HG03571 (cell line): Measurements from ENCODE around the gene RNF138.
A peak's percentile ranks its signal among the peaks of the same experiment; 100 is the strongest.
"Not testable (repeated sequence)": the region's sequence is repeated elsewhere in the genome, so short reads cannot be mapped to it uniquely, and the experiment has no call there.

ENCODE experiments used
- ATAC-seq: cut with Tn5 transposase; IDR thresholded peaks from one replicate; pipeline ENCODE4 v1.9.1; 2021; ENCODE audit not compliant: unreplicated experiment

RNF138 gene, protein sequence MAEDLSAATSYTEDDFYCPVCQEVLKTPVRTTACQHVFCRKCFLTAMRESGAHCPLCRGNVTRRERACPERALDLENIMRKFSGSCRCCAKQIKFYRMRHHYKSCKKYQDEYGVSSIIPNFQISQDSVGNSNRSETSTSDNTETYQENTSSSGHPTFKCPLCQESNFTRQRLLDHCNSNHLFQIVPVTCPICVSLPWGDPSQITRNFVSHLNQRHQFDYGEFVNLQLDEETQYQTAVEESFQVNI

GRCh38 chr18:32091724-32092421 lies at the start of gene RNF138:
TSS of gene RNF138 (plus strand) at chr18:32091874. CDS start at chr18:32092777, 903 bp downstream.
- peak; percentile 49 for ATAC-seq

DNA sequence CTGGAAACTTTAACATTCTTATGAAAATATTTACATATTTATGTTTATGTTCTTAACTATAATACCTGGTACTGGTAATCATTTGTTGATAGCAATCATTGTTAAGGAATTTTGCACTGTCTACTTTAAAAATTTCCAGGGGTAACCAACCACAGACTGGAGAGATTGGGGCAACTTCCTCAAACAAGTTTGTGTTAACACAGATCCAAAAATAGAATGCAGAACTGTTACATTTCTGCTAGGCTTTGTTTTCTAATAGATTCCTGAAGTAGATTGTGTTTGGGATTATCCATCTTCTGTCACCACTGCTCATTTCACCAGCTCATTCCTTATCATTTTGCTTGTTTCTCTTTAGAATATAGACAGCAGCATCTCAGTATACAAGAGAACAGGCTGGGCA lies 49.3 kb upstream of the RNF138 start:
- no peak for ATAC-seq

DNA sequence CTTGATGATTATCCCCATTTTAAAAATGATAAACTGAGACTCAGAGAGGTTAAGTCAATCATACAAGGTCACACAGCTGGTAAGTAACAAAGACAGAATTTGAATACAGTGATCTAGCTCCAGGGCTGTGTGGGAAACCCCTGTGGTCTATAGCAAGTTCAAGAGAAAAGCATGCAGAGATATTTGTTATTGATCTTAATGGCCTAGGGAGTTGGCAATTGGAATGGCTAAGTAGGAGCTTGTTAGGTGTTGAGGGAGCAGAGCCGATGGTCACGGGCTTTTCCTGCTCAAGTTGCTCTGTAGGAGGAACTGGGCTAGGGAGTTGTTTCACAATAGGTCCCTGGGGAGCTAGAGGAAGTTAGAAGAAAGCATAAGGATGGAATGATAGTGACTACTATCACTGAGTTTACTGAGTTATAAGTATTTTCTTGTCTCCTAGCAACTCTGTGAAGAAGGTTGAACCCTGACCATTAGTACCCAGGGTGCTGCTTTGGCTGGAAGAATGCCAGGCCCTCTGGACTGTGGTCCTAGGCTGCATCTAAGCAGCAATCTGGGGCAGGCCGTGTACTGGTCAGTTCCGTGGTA lies 43.1 kb upstream of the RNF138 start:
- no peak for ATAC-seq

- ATAC-seq, result peak; percentile 54
These were observed 42.1 kb upstream of the RNF138 start for GRCh38 chr18:32049393-32050171.

DNA sequence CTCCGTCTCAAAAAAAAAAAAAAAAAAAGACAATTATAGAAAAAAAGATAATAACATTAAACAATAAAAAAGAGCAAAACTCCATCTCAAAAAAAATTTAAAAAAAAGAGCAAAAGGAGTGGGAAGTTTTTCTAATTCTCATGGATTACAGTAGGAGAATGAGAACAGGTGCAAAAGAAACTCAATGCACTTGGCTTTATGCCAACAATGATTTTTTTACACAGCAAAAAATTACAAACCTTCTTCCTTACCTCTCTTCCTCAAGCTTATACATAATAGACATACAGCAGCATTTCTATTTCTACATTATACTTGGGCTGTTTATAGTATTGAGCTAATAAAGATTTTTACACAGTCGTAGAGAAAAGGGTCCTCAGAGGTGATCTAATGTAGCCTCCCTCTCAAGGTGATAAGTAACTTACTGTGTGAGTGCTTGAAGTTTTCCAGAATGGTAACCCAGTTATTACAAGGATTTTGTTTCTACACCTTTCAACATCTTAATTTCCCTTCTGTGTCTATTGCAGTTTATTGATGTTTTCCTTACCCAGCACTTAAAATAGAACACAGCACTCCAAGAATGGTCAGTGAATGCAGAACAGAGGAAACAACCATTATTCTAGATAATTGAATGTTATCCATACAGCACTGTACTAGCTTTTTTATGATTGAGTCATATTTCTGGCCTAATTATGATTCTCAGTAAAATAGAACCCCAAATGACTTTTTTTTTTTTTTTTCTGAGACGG lies 34.9 kb upstream of the RNF138 start:
- ATAC-seq, result no peak

GRCh38 chr18:32057624-32058165 lies 34.0 kb upstream of the RNF138 start:
- ATAC-seq, result no peak

DNA sequence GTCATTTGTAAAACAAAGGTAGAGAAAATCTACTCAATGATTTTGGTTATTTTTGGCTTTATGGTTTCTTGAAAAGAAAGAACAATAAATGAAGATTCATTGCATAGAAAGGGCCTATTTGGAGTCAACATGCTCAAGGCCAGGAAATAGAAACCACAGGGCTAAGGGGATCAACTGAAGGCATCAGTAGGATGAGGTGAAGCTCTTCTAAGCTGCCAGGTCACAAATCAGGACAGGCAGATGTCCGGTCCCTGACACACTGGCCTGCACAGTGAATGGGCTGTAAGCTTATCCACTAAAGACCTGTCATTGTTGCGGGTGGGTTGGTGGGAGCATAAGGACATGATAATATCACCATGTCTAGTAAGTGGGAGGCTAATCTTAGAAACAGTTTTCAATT lies 31.6 kb upstream of the RNF138 start:
- ATAC-seq, result no peak

GRCh38 chr18:32067375-32068167 lies 24.1 kb upstream of the RNF138 start:
- ATAC-seq, result no peak

- ATAC-seq, result peak; percentile 66
These were observed 19.4 kb upstream of the RNF138 start for GRCh38 chr18:32072321-32072720.

DNA sequence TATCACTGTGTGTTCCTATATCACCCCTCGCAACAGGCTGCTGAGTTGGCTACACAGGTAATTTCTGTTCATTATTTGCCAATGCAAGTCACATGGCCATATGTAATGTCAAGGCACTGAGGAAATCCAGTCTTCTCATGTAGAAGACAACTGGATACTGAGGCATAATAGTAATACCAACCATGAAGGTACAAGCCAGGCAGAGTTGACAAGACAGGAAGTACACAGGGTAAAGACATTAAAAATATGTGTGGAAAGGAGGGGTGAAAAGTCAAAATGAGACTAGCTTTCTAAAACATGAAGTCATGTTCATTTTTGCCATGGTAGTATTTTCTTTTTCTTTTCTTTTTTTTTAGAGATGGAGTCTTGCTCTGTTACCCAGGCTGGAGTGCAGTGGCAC lies 17.5 kb upstream of the RNF138 start:
- ATAC-seq, result no peak

DNA sequence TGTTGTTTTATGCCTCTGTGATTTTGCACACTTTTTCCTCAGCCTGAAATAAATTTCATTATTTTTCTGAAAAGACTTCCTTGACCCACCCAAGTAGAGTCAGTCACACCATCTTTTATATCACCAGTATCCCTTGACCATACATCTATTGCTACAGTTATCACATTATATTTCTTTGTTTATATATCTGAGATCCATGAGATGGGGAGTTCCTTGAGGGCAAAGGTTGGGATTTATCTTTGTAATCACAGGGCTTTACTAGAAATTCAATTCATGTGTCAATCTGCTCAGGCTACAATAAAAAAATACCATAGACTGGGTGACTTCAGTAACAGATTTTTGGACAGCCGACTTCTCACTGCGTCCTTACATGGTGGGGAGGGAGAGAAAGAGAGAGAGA lies 12.8 kb upstream of the RNF138 start:
- no peak for ATAC-seq

DNA sequence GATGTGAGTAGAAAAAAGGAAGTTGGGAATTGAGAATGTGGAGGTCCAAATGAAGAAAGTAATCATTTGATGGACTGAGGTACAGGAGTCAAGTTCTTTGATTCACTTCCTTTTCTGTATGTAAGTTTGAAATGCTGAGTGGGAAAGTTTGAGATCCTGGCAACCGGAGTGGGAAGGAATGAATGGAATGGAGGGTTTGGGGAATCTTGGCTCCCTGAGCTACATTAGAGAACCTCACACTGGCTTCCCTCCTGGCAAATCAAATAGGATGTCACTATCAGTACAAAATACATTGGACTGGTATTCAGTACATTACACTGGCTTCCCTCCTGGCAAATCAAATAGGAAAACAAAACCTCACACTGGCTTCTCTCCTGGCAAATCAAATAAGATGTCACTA lies 9.8 kb upstream of the RNF138 start:
- no peak for ATAC-seq

- no peak for ATAC-seq
These were observed 7.9 kb upstream of the RNF138 start for GRCh38 chr18:32083781-32084180.

DNA sequence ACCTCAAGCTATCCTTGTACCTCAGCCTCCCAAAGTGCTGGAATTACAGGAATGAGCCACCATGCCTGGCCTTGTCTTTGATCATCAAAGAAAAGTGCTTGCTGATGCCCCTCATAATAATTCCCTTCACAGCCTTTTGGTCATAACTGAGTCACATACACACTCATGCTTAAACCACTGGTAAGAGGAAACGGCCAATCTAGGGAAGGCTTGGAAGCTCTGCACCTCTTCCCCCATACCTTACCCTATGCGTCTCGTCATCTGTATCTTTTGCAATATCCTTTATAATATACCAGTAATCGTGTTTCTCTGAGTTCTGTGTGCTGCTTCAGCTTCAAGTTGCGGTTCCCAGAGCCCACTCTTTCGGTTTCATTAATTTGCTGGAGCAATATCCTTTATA lies 4.8 kb upstream of the RNF138 start:
- ATAC-seq, result no peak

- ATAC-seq, result not testable (repeated sequence)
These were observed 843 bp upstream of the RNF138 start for GRCh38 chr18:32090831-32091230.

DNA sequence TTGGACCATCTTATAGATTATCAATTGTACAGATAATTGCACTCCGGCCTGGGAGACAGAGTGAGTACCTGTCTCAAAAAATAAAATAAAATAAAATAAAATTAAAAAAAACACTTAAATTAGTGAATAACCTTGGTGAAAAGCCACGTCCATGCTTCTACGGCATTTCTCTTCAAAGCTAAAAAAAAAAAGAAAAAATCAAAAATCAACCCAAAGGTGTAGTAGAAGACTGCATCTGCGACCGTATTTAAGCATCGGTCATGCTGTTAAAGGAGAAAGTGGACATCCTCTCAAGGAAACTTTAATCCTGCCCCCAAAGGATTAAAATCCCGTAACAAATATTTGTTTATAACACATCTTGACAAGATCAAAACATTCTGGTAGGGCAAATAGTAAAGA lies 350 bp upstream of the RNF138 start:
- no peak for ATAC-seq

GRCh38 chr18:32092422-32093101 lies 888 bp downstream of the RNF138 start:
- ATAC-seq, result peak; percentile 83

DNA sequence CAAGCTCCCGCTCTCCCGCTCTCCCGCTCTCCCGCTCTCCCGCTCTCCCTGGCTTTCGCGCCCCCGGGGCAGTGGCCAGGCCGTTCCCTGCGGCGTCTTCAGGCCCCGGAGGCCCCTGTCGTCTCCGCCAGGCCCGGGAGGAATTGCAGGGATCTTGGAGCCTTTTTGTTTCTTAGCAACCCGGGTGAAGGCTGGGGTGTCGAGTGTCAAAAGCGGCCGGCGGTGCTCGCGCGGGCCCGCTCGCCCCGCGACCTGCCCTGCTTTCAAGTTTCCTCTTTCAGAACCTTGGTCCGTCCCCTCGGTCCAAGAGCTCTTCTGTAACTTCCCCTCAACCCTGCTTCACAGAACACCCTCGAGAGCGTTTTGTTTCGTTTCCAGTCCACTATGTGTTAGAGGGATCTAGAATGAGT lies 1.4 kb downstream of the RNF138 start:
- ATAC-seq, result peak; percentile 29

GRCh38 chr18:32093523-32093922 lies 1.8 kb downstream of the RNF138 start:
- ATAC-seq, result no peak
